Dedifferentiated amniotic fluid mesenchymal stem cell (primary cell): ENCODE results near the gene MAP2K4.
A peak's percentile ranks its signal among the peaks of the same experiment; 100 is the strongest.
"Not testable (repeated sequence)": the region's sequence is repeated elsewhere in the genome, so short reads cannot be mapped to it uniquely, and the experiment has no call there.

Experiments used
- DNase-seq: peaks from one replicate; pipeline ENCODE4 v3.0.0-alpha.2; 2016; ENCODE audit errors: extremely low spot score

Gene MAP2K4

DNA sequence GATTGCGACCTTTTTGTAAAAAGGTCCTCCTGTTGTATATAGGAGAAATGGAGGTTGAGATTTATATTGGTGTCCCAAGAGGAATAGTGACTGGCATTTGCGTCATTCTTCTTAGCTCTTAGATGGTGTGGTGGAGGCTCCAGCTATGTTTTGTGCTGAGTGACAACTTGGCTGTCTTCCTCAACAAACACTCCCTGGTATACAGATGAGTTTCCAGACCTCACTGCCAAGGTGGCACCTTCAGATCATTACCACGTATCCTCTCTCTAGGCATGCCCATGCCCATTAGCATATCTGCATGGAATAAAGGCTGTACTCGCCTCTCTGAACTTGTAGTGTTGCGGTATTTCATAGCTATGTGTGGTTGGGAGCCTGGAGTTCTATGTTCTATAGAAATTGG is 120.0 kb downstream of the MAP2K4 start:
- no peak for DNase-seq

DNA sequence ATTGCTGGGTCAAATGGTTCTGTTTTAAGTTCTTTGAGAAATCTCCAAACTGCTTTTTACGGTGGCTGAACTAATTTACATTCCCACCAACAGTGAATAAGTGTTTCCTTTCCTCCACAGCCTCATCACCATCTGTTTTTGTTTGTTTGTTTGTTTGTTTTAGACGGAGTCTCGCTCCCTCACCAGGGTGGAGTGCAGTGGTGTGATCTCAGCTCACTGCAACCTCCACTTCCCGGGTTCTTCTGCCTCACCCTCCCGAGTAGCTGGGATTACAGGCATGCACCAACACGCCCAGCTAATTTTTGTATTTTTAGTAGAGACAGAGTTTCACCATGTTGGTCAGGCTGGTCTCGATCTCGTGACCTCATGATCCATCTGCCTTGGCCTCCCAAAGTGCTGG is 141.5 kb downstream of the MAP2K4 start:
- not testable (repeated sequence) for DNase-seq

DNA sequence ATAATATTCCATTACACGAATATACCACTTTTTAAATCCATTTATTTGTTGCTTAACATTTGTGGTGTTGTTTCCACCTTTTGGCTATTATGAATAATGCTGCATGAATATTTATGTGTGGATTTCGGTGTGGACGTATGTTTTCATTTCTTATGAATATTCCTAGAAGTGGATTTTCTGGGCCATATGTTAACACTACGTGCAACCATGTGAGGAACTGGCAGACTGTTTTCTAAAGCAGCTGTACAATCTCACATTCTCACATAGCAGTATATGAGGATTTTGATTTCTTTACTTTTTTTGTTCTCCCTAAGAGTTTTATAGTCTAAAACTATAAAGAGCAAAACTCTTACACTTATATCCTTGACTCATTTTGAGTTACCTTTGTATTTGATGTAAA is 143.4 kb downstream of the MAP2K4 start:
- no peak for DNase-seq

DNA sequence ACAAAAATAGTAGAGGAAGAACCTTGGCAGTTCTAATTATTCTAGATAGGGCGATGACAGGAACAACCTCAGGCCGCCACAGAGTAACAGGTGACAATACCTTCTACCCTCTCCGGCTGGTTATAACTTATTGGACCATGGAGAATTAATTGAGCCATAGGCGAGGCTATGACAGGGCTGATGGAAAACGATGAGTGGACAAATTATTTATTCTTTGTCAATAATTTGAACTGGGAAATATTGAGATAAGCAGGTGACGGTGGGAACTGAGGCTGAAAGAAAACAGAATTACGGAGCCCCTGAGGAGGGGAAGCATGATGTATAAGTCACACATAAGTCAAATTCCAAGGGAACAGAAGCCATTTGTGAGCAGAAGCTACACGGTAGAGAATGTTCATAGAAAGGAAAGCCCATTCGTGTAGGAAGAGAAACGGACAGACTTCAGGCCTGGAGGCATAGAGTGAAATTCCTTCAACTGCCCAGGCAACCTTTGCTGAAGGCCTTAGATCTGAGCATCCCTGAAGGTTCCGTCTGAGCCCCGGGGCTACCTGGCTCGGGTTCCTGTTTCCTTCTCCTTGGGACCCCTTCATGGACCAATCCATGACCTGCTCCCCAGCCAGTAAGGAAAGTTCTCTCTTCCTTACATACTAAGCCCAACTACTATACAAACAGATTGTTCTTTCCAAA is 158.1 kb downstream of the MAP2K4 start:
- no peak for DNase-seq

DNA sequence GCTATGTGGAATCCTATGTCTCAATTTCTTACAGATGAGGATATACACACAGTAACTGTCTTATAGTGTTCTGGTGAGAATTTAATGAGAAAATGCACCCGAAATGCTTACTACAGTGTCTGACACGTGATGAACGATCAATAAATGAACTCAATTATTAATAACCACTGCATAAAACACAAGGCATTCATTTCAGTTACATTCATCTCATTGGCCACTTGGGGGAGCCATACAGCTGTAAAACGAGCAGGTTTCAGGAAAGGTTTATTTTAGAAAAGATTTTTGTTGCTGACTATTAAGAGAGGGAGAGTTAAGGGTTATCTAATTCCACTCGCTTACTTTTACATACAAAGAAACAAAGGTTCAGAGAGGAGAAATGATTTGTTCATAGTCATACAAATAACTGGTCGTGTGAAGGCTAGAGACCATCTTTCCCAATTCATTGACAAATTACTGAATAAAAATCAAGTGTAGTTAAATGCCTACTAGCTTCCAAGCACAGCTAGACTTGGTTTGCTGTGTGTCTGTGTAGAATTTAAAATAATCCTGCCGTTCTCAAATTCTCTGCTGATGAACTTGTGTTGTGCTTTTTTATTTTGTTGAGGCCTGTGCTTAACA is 160.1 kb downstream of the MAP2K4 start:
- peak; percentile 66 for DNase-seq

DNA sequence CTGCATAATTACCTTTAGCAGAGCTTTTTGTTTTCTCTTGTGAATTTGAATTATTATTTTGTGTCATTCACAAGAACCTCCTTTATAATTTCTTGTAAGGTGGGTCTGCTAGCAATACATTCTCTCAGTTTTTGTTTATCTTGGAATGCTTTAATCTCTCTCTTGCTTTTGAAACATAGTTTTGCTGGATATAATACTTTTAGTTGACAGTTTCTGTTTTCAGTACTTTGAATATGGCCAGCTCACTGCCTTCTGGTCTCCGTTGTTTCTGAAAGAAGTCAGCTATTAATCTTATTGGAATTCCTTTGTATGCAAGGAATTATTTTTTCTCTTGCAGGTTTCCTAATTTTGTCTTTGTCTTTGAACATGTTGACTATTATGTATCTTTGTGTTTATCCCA is 167.0 kb downstream of the MAP2K4 start:
- DNase-seq, result no peak

DNA sequence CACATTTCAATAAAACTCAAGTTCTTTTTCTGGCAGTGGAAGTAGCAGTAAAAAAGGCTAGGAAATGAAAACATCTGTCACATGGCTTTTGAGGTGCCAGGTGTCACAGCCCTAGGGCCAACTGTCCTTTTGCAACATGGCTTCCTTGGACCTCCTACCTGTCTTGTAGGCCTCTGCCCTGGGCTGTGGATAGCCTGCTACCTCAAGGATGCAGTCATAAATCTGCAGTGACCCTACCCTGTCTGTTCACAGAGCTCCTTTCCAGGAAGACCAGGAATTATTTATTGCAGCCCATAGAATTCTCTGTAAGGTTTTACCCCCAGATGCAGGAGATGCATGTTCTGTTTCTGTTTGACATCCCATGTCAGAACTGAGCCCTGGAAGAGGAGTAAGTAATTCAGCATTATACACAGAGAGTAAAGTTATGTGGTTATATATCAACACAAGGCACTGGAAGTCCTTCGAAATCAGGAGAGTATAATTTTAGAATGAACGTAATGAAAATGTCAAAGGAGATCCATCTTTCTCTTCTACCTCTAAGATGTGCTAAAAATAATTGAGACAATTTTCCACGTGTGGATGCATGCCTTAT is 172.6 kb downstream of the MAP2K4 start:
- DNase-seq, result no peak
